Prostate gland (tissue), 1 donor: ENCODE data around the gene CNTN5.

ENCODE experiments used
- POLR2A ChIP-seq: fragments of 450-650 bp; IDR thresholded peaks from one replicate; pipeline ENCODE4 v1.6.1; 2016; ENCODE audit warnings: antibody characterized with exemption, mild to moderate bottlenecking
- POLR2AphosphoS5 ChIP-seq: sonication (generic); formaldehyde crosslinking; IDR thresholded peaks from one replicate; pipeline ENCODE4 v1.6.1; 2017; ENCODE audit warnings: antibody characterized with exemption

GRCh38 chr11:99271527-99271926, 250.8 kb downstream of the CNTN5 start:
- TF ChIP-seq POLR2AphosphoS5 (no peak), POLR2A (no peak)
